ENCODE results near the gene ANKRD63. TPM values are rescaled to one million over a fixed set of nuclear protein-coding genes. Genes with fewer than 3 reads are reported as not detected.

Gene ANKRD63
- total and polyA plus RNA-seq, 7 experiments from 2014 or later: 0.27 TPM; not detected in 5

DNA sequence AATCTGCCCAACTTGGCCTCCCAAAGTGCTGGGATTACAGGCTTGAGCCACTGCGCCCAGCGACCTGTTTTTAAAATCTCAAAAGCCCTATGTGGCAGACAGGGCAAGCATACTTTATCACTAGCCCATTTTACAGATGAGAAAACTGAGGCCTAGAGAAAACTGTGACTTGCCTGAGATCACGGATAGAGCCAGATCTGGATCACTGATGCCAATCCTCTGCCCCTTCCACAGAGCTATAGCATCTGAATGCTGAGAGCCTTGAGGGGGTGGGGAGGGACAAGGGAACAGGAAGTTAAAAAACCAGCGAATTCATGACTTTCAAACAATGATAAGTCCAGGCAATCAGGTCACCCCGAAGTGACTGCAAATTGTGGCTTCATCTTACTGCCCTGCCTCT lies 7.3 kb downstream of the ANKRD63 start:
- no peak overlapping the region for H3K27ac Mint-ChIP-seq
- H3K36me3 ChIP-seq (ENCODE audit: control insufficient read depth in 2 of 3, insufficient read depth in 3 of 3, low read length in 3 of 3): no peaks in the 10 kb centered on the region
- H3K4me1 Mint-ChIP-seq: peaks cover 0 to 17% (median 5%) of the 10 kb centered on the region in 7 donors
- no peak overlapping the region for H3K4me3 Mint-ChIP-seq
- H3K9me3 ChIP-seq (ENCODE audit: control insufficient read depth in 2 of 3, low read length in 3 of 3): no peaks in the 10 kb centered on the region
- ChIA-PET POLR2A (interaction anchor here (1.3 kb wide), 1 partner anchor 228 kb away, joined by 4 read pairs; no protein-coding TSS in a partner anchor), CTCF (interaction anchor here (1.0 to 5.6 kb wide), 6 partner anchors 34 to 230 kb away, joined by 3 to 49 read pairs (median 10); no protein-coding TSS in a partner anchor)
- peaks cover 0 to 3% of the 10 kb centered on the region in 2 donors for H3K4me1 ChIP-seq (ENCODE audit: control insufficient read depth in 2 of 2, insufficient read depth in 2 of 2, low read length in 2 of 2)
- peaks cover 16 to 34% (median 17%) of the 10 kb centered on the region in 5 donors for H3K27me3 Mint-ChIP-seq
- intact Hi-C loops (cut with micrococcal nuclease): loop anchor here in 1 of 2 donors (2.0 kb wide), 1 partner anchor 167 kb away; the partner anchor contains the start of gene BMF
- ATAC-seq: no peak
- no peaks in the 10 kb centered on the region for H3K36me3 Mint-ChIP-seq
- no peak overlapping the region for H3K4me3 ChIP-seq (ENCODE audit: low read length)
- H3K27ac ChIP-seq (ENCODE audit: low read depth, low read length): no peak overlapping the region
- H3K9me3 Mint-ChIP-seq: no peaks in the 10 kb centered on the region
- H3K27me3 ChIP-seq (ENCODE audit: control insufficient read depth in 2 of 2, insufficient read depth in 2 of 2, low read length in 2 of 2): peaks cover 0 to 1% of the 10 kb centered on the region in 2 donors
- DNase-seq: no peak

DNA sequence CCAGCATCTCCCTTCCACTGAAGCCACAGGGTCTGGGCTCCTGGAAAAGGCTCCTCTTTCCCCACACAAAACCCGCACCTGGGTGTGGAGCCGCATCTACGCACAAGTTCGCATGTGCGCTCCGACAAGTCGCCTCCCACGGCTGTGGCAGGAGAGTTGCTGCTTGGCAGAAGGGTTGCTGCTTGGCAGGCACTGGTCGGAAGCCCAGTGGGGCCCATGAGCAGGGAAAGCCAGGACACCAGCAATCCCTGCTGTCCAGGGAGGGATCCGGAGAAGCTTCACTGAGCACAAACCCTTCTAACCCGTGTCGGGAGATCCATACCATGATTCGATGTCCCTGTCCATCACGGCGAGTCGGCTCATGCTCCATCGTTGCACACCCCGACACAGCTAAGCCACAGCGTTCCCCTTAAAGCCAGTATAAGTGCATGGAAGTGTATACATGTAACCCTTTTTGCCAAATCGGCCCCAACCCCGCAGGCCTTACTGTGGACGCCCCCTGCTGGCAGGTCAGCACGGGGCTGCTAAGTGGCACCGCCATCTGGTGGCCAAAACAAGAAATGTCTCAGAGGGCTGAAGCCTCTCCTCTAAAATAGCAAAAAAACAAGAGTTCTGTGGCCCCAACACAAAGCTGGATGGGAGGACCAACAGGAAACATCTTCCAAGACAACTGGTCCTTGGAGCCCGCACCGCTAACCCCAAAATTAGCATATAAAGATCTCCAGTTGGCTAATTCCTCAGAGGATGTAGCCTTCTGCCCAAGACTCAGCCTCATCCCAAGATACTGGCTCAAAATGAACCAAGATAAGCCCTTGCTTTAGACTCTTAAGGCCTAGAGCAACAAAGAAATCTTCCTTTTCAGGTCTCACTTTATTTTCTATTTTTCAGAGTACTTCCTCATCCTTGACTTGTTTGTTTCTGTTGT lies 8.3 kb downstream of the ANKRD63 start:
- H3K36me3 Mint-ChIP-seq: no peaks in the 10 kb centered on the region
- POLR2A ChIA-PET: interaction anchor here (0.5 to 1.3 kb wide), 3 partner anchors 227 to 486 kb away, joined by 3 to 4 read pairs (median 3); no protein-coding TSS in a partner anchor
- H3K4me1 Mint-ChIP-seq: peaks cover 0 to 17% (median 5%) of the 10 kb centered on the region in 7 donors
- H3K27me3 ChIP-seq (ENCODE audit: control insufficient read depth in 2 of 2, insufficient read depth in 2 of 2, low read length in 2 of 2): no peaks in the 10 kb centered on the region
- peak overlapping the region in 1 of 10 donors; percentile 45 for H3K4me3 Mint-ChIP-seq
- ATAC-seq: peak; percentile 94
- CTCF ChIA-PET: interaction anchor here (0.6 to 5.6 kb wide), 35 partner anchors 10 to 1464 kb away, joined by 3 to 49 read pairs (median 4); partner anchors contain the start of genes DNAJC17, FSIP1, PAK6 and PLCB2
- H3K36me3 ChIP-seq (ENCODE audit: control insufficient read depth in 2 of 3, insufficient read depth in 3 of 3, low read length in 3 of 3): no peaks in the 10 kb centered on the region
- intact Hi-C loops (cut with micrococcal nuclease): loop anchor here (1.0 to 5.0 kb wide), 5 partner anchors 57 to 587 kb away; partner anchors contain the start of gene BMF (in 1 of the 2)
- peaks cover 0 to 3% of the 10 kb centered on the region in 2 donors for H3K4me1 ChIP-seq (ENCODE audit: control insufficient read depth in 2 of 2, insufficient read depth in 2 of 2, low read length in 2 of 2)
- no peaks in the 10 kb centered on the region for H3K9me3 ChIP-seq (ENCODE audit: control insufficient read depth in 2 of 3, low read length in 3 of 3)
- H3K27ac ChIP-seq (ENCODE audit: low read depth, low read length): no peak overlapping the region
- peak overlapping the region in 6 of 9 donors; percentile 17 to 70 (median 50) for H3K27ac Mint-ChIP-seq
- peaks cover 12 to 29% (median 16%) of the 10 kb centered on the region in 5 donors for H3K27me3 Mint-ChIP-seq
- H3K9me3 Mint-ChIP-seq: no peaks in the 10 kb centered on the region
- no peak overlapping the region for H3K4me3 ChIP-seq (ENCODE audit: low read length)
- peak; percentile 71 to 95 (median 88) for DNase-seq

DNA sequence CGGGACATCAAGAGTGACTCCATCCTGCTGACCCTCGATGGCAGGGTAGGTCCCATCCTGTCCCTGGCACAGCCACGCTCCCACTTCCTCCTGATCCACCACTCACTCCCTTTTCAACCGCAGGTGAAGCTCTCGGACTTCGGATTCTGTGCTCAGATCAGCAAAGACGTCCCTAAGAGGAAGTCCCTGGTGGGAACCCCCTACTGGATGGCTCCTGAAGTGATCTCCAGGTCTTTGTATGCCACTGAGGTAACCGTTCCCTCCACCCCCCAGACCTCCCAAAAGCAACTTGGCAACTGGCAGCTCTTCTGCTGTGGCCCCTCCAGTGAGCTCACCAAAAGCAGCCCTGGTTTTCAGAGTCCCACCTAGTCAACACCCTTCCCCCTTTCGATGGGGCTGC lies 9.4 kb downstream of the ANKRD63 start:
- H3K4me1 ChIP-seq (ENCODE audit: control insufficient read depth in 2 of 2, insufficient read depth in 2 of 2, low read length in 2 of 2): no peaks in the 10 kb centered on the region
- Mint-ChIP-seq H3K27ac (peak overlapping the region in 1 of 9 donors; percentile 33), H3K9me3 (no peaks in the 10 kb centered on the region), H3K27me3 (peaks cover 4 to 18% (median 5%) of the 10 kb centered on the region in 5 donors), H3K4me3 (peak overlapping the region in 1 of 10 donors; percentile 9), H3K36me3 (no peaks in the 10 kb centered on the region), H3K4me1 (peaks cover 0 to 13% (median 4%) of the 10 kb centered on the region in 7 donors)
- CTCF ChIA-PET: interaction anchor here (0.8 to 5.6 kb wide), 17 partner anchors 8 to 488 kb away, joined by 3 to 49 read pairs (median 5); partner anchors contain the start of genes PAK6 and PLCB2
- no peak overlapping the region for H3K4me3 ChIP-seq (ENCODE audit: low read length)
- no peaks in the 10 kb centered on the region for H3K9me3 ChIP-seq (ENCODE audit: control insufficient read depth in 2 of 3, low read length in 3 of 3)
- no peaks in the 10 kb centered on the region for H3K27me3 ChIP-seq (ENCODE audit: control insufficient read depth in 2 of 2, insufficient read depth in 2 of 2, low read length in 2 of 2)
- no peaks in the 10 kb centered on the region for H3K36me3 ChIP-seq (ENCODE audit: control insufficient read depth in 2 of 3, insufficient read depth in 3 of 3, low read length in 3 of 3)
- ATAC-seq (no peak), DNase-seq (no peak)
- POLR2A ChIA-PET: interaction anchor here (1.2 kb wide), 1 partner anchor 484 kb away, joined by 3 read pairs; no protein-coding TSS in a partner anchor
- intact Hi-C loops (cut with micrococcal nuclease): loop anchor here in 1 of 2 donors (5.0 kb wide), 1 partner anchor 586 kb away; no protein-coding TSS in a partner anchor
- no peak overlapping the region for H3K27ac ChIP-seq (ENCODE audit: low read depth, low read length)

DNA sequence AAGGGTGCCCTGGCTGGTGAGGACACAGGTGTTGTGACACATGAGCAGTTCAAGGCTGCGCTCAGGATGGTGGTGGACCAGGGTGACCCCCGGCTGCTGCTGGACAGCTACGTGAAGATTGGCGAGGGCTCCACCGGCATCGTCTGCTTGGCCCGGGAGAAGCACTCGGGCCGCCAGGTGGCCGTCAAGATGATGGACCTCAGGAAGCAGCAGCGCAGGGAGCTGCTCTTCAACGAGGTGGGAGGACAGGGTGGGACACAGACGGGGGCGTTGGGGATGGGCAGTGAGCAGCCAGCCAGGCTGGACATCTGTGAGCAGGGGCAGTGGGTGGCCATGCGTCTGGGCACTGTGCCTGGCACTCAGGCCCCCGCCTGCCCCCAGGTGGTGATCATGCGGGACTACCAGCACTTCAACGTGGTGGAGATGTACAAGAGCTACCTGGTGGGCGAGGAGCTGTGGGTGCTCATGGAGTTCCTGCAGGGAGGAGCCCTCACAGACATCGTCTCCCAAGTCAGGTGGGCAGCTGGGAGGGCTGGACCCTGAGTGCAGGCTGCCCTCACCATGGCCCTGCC lies 10.3 kb downstream of the ANKRD63 start:
- peaks cover 0 to 12% (median 0%) of the 10 kb centered on the region in 5 donors for H3K27me3 Mint-ChIP-seq
- no peak overlapping the region for H3K4me3 Mint-ChIP-seq
- H3K27ac ChIP-seq (ENCODE audit: low read depth, low read length): no peak overlapping the region
- H3K4me3 ChIP-seq (ENCODE audit: low read length): no peak overlapping the region
- ATAC-seq (no peak), DNase-seq (no peak)
- ChIA-PET POLR2A (interaction anchor here (1.3 kb wide), 1 partner anchor 225 kb away, joined by 3 read pairs; no protein-coding TSS in a partner anchor), CTCF (interaction anchor here (0.5 to 5.6 kb wide), 13 partner anchors 14 to 487 kb away, joined by 3 to 49 read pairs (median 5); partner anchors contain the start of gene PLCB2)
- peaks cover 0 to 13% (median 4%) of the 10 kb centered on the region in 7 donors for H3K4me1 Mint-ChIP-seq
- no peaks in the 10 kb centered on the region for H3K36me3 Mint-ChIP-seq
- intact Hi-C loops (cut with micrococcal nuclease): loop anchor here in 1 of 2 donors (5.0 kb wide), 1 partner anchor 585 kb away; no protein-coding TSS in a partner anchor
- H3K4me1 ChIP-seq (ENCODE audit: control insufficient read depth in 2 of 2, insufficient read depth in 2 of 2, low read length in 2 of 2): no peaks in the 10 kb centered on the region
- H3K9me3 ChIP-seq (ENCODE audit: control insufficient read depth in 2 of 3, low read length in 3 of 3): no peaks in the 10 kb centered on the region
- no peaks in the 10 kb centered on the region for H3K36me3 ChIP-seq (ENCODE audit: control insufficient read depth in 2 of 3, insufficient read depth in 3 of 3, low read length in 3 of 3)
- no peaks in the 10 kb centered on the region for H3K27me3 ChIP-seq (ENCODE audit: control insufficient read depth in 2 of 2, insufficient read depth in 2 of 2, low read length in 2 of 2)
- H3K27ac Mint-ChIP-seq: no peak overlapping the region
- no peaks in the 10 kb centered on the region for H3K9me3 Mint-ChIP-seq

DNA sequence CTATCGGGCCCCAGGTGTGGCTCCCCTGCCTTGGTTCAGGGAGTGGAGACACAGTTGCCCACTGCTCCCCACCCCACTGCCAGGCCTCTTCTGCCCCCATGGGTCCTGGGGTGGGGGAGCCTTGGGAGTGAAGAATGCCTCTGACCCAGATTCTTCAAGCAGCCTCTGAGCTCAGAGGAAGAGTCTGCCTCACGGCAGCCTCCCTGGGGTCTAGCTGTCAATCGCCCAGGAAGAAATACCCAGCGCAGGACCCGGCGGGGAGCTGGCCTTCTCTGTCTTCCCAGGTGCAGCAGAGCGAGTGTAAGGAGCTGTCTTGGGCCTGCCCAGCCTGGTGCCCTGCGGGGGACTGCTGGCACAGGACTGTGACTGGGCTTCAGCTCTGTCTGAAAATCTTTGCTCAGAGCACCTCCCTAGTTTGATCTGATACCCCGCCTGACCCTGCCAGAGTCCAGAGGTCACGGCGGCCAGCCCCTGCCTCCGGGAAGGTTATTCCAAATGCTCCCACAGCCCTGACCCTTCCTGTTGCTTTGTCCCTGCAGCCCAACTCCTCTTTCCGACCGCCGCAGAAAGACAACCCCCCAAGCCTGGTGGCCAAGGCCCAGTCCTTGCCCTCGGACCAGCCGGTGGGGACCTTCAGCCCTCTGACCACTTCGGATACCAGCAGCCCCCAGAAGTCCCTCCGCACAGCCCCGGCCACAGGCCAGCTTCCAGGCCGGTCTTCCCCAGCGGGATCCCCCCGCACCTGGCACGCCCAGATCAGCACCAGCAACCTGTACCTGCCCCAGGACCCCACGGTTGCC lies 11.0 kb downstream of the ANKRD63 start:
- H3K4me3 Mint-ChIP-seq: no peak overlapping the region
- no peak for ATAC-seq

More for the DNA sequence above, 11.0 kb downstream of the ANKRD63 start:
- Mint-ChIP-seq H3K9me3 (no peaks in the 10 kb centered on the region), H3K36me3 (no peaks in the 10 kb centered on the region), H3K27ac (peak overlapping the region in 1 of 9 donors; percentile 65), H3K27me3 (peaks cover 0 to 5% (median 0%) of the 10 kb centered on the region in 5 donors), H3K4me1 (peaks cover 0 to 12% (median 3%) of the 10 kb centered on the region in 7 donors)
- no peaks in the 10 kb centered on the region for H3K4me1 ChIP-seq (ENCODE audit: control insufficient read depth in 2 of 2, insufficient read depth in 2 of 2, low read length in 2 of 2)
- H3K27me3 ChIP-seq (ENCODE audit: control insufficient read depth in 2 of 2, insufficient read depth in 2 of 2, low read length in 2 of 2): no peaks in the 10 kb centered on the region
- intact Hi-C loops (cut with micrococcal nuclease): loop anchor here in 1 of 2 donors (5.0 kb wide), 1 partner anchor 585 kb away; no protein-coding TSS in a partner anchor
- POLR2A ChIA-PET: interaction anchor here (1.3 kb wide), 1 partner anchor 224 kb away, joined by 3 read pairs; no protein-coding TSS in a partner anchor
- DNase-seq: no peak
- no peaks in the 10 kb centered on the region for H3K9me3 ChIP-seq (ENCODE audit: control insufficient read depth in 2 of 3, low read length in 3 of 3)
- H3K36me3 ChIP-seq (ENCODE audit: control insufficient read depth in 2 of 3, insufficient read depth in 3 of 3, low read length in 3 of 3): no peaks in the 10 kb centered on the region
- no peak overlapping the region for H3K4me3 ChIP-seq (ENCODE audit: low read length)
- H3K27ac ChIP-seq (ENCODE audit: low read depth, low read length): no peak overlapping the region
- CTCF ChIA-PET: interaction anchor here (0.6 to 3.9 kb wide), 6 partner anchors 13 to 168 kb away, joined by 3 to 40 read pairs (median 4); partner anchors contain the start of gene PLCB2
